GM19351 (cell line): ENCODE data around the gene MTG1.
"Not testable (repeated sequence)": the region's sequence is repeated elsewhere in the genome, so short reads cannot be mapped to it uniquely, and the experiment has no call there.

Experiments used
- ATAC-seq: cut with Tn5 transposase; IDR thresholded peaks from one replicate; pipeline ENCODE4 v1.9.1; 2021; ENCODE audit warnings: mild to moderate bottlenecking, moderate library complexity; ENCODE audit not compliant: unreplicated experiment

The MTG1 gene

DNA sequence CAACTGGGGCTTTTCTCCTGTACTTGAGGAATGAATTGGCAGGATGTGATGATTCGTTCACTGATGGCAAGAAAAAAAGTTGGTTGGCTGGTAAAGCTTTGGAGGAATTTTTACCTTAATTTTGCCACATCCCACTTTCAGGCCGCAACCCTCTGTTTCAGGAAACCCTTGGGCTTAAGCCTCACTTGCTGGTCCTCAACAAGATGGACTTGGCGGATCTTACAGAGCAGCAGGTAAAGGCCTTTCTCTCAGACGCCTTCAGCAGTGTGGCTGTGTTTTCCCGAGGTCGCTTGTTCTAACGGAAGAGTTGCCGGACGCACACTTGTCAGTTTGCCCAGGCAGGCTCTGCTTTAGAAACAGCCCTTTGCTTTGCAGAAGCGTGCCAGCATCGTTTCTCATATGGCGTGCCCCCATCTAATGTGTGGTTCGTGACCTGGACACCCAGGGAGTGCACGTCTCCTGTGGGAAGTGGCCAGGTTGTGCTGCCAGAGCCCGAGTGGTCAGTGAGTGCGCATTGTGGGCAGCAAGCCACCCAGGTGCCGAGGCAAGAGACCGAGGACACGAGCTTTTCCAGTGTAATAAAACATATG lies 2.2 kb downstream of the MTG1 start:
- no peak for ATAC-seq

DNA sequence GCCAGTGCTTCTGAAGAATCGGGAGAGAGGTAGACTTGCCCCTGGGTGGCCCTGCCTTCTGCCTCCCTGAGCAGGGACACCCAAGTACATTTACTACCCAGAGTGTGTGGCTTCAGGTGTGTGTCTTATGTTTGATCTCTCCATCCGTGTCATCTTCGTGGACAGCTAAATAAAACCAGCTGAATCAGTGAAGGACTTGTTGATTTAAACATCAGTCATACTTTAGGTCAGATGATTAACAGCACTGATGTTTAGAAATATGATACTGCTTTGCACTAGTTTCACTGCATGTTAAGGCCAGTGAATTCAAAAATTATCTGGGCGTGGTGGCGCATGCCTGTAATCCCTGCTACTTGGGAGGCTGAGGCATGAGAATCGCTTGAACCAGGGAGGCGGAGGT lies 4.0 kb downstream of the MTG1 start:
- ATAC-seq = no peak

GRCh38 chr10:133399123-133399601 lies 5.2 kb downstream of the MTG1 start:
- no peak for ATAC-seq

DNA sequence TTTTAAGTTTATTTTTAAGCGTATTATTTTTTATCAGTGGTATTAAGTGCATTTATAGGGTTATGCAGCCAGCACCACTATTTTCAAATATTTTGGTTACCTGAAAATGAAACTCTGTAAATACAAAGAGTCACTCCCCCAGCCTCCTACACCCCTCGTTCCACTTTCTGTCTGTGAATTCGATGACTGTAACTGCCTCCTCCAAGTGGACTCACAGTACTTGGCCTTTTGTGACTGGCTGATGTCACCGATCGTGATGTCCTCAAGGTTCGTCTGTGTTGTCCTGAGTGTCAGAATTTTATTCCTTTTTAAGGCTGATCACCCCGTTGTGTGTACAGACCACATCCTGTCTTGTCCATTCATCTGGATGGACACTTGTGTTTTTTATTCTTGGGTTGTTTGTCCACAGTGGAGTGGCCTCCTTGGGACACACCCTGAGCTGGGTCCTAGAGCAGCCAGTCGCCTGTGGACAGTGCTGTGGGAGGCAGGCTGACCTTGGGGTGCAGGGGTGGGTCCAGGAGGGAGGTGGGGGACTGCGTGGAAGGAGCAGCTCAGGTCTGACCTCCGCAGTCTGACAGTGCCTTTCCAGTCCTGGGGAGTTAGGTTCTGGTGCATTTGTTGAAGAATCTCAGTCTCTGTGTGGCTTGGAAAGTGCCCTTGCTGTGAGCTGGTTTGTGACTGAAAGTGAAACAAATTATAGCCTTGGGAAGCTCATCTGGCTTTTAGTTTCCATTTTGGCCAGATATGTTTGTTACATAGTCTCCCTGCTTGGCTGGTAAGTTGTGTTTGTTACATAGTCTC lies 6.9 kb downstream of the MTG1 start:
- peak; percentile 84 for ATAC-seq

DNA sequence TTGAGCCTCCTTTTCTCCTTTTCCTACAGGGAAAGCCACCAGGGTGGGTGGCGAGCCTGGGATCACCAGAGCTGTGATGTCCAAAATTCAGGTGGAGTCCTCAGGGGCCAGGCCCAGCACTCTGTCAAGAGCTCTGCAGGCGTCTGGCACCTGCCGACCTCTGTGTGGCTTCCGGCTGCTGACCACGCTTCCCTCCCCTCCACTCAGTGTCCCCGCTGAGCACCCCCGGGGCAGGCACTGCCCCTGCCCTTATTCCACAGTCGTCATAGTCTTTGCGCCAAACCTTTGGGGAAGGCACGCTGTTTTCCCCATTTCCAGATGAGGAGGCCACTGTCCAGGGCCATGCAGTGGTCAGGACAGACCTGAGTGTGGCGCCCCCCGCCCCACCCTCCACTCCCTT lies 7.5 kb downstream of the MTG1 start:
- ATAC-seq = peak; percentile 11

GRCh38 chr10:133401981-133402725 lies 8.2 kb downstream of the MTG1 start:
- no peak for ATAC-seq

- ATAC-seq = no peak
Observed at GRCh38 chr10:133403359-133403758, 9.4 kb downstream of the MTG1 start.

DNA sequence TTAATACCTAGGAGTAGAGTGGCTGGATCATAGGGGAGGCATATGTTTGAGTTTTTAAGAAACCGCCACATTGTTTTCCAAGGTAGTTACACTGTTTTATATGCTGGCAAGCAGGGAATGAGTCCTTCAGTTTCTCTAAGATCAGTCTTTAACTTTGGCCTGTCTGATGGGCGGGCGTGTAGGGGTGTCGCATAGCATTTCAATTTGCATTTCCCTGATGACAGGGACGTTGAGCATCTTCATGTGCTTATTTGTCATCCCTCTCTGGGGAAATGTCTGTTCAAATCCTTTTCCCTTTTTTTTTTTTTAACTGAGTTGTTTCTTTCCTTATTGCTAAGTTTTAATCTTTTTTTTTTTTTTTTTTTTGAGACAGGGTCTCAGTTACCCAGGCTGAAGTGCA lies 9.8 kb downstream of the MTG1 start:
- no peak for ATAC-seq

- no peak for ATAC-seq
Observed at GRCh38 chr10:133405272-133405671, 11.3 kb downstream of the MTG1 start.

DNA sequence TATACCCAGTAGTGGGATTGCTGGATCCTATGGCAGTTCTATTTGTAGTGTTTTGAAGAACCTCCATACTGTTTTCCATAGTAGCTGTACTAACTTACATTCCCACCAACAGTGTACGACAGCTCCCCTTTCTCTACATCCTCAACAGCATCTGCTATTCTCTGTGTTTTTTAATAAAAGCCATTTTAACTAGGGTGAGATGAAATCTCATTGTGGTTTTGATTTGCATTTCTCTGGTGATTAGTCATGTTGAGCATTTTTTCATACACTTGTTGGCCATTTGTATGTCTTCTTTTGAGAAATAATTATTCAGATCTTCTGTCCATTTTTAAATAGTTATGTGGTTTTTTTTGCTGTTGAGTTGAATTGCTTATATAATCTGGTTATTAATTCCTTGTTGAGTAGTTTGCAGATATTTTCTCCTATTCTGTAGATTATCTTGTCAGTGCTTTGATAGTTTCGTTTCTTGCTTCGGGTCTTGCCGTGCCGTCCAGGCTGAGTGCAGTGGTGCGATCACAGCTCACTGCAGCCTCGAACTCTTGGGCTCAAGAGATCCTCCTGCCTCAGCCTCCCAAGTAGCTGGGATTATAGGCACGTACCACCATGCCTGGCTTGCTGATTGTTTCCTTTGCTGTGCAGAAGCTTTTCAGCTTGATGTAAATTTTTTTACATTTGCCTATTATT lies 12.0 kb downstream of the MTG1 start:
- ATAC-seq = peak; percentile 46

GRCh38 chr10:133411523-133412380 lies 17.8 kb downstream of the MTG1 start:
- ATAC-seq = no peak

GRCh38 chr10:133412381-133412711 lies 18.4 kb downstream of the MTG1 start:
- ATAC-seq = no peak

- ATAC-seq = not testable (repeated sequence)
Observed at GRCh38 chr10:133414401-133414800, 20.4 kb downstream of the MTG1 start.

DNA sequence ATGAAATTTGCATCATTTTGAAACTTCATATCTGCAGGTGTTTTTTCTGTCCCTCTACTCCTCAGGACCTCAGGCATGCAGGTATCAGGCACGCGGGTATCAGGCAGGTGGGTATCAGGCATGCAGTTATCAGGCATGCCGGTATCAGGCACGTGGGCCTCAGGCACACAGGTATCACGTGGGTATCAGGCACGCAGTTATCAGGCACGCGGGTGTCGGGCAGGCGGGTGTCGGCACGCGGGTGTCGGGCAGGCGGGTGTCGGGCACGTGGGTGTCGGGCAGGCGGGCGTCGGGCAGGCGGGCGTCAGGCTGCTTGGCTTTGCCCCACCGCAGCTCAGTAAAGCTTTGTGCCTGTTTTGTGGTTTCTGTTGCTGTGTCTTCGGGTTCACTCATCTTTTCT lies 21.8 kb downstream of the MTG1 start:
- no peak for ATAC-seq

GRCh38 chr10:133418289-133418993 lies 24.5 kb downstream of the MTG1 start:
- no peak for ATAC-seq

GRCh38 chr10:133419211-133419950 lies 25.4 kb downstream of the MTG1 start:
- ATAC-seq = no peak

DNA sequence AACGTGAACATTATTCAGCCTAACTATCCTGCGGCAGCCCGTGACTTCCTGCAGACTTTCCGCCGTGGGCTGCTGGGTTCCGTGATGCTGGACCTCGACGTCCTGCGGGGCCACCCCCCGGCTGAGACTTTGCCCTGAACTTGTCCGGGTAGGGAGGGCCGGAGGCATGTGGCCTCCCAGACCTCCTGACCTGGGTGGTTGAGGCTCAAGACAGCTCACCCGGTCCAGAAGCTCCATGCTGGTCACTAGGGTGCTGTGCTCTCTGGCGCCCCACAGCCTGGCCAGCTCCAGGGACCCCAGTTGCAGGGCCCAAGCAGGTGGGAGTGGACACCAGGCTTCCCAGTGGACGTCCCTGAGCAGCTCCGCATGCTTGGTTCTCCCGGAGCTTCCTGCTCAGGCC lies 26.1 kb downstream of the MTG1 start:
- ATAC-seq = no peak

DNA sequence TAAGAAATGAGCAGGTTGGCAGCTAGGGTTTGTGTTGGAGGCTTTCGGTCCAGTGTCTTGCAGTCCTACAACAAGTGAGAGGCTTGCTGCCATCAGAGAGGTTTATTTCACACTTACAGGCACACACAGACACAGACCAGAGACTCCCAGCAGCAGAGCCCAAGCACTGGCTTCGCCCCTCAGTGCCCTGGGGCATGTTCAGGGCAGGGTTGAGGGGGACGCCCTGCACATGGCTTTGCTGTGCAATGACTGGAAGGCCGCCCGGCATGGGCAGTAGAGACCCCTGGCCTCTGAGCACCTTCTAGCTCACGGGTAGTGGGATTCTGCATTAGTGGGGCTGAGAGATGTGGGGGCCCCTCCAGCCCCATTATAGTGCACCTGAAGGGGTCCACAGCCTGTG lies 26.6 kb downstream of the MTG1 start:
- no peak for ATAC-seq
